ENCODE measurements around the gene SSX4B. TPM values are rescaled to one million over a fixed set of nuclear protein-coding genes. Genes with fewer than 3 reads are reported as not detected.

SSX4B gene, protein sequence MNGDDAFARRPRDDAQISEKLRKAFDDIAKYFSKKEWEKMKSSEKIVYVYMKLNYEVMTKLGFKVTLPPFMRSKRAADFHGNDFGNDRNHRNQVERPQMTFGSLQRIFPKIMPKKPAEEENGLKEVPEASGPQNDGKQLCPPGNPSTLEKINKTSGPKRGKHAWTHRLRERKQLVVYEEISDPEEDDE
- not detected for total RNA-seq

DNA sequence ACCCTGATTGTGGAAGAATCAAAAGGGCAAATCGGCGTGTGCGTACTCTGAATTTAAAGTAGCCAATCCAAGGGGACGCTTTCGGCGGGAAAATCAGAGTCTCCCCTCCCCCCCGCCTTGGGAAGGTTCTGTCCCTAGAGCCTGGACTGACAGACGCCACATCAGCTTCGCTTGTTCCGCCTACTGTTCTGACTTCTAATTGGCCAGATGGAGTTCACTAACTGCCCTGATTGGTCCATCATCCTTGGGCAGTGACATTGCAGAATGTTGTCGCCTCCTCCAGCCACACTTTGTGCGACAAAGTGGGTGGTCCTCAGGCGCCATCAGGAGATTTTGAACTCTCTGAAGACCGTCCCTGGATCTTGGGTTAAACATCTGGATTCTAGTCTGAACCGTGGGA lies at the start of gene SSX4B:
Gene SSX4B (minus strand): TSS at position 101 of the 400 bp plus-strand sequence. CDS start 588 bp downstream, outside the sequence.

DNA sequence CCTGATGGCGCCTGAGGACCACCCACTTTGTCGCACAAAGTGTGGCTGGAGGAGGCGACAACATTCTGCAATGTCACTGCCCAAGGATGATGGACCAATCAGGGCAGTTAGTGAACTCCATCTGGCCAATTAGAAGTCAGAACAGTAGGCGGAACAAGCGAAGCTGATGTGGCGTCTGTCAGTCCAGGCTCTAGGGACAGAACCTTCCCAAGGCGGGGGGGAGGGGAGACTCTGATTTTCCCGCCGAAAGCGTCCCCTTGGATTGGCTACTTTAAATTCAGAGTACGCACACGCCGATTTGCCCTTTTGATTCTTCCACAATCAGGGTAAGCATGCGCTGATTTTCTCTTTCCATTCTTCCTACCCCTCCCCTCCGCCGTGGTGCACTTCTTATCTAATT lies 28.5 kb downstream of the SSX4B start, which contains the start of gene SSX4:
Gene SSX4 (plus strand): TSS at position 301 of the 400 bp plus-strand sequence. CDS start 515 bp downstream, outside the sequence.

DNA sequence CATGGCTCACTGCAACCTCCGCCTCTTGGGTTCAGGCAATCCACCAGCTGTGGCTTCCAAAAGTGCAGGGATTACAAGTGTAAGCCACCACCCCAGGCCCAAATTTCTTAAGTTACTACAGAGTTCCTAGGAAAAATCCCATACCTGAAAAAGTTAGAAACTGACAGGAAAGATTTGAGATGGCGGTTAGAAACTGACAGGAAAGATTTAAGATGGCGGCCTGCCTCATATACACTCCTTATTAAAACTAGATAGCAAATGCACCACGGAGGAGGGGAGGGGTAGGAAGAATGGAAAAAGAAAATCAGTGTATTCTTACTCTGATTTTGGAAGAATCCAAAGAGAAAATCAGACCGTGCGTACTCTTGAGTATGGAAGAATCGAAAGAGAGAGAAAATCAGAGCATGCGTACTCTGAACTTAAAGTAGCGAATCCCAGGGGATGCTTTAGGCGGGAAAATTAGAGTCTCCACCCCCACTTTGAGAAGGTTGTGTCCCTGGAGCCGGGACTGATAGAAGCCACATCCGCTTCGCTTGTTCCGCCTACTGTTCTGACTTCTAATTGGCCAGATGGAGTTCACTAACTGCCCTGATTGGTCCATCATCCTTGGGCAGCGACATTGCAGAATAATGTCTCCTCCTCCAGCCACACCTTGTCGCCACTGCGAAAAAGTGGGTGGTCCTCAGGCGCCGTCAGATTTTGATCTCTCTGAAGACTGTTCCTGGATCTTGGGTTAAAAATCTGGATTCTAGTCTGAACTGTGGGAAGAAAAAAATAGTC lies 55.3 kb downstream of the SSX4B start, which contains the start of gene SSX3:
Gene SSX3 (minus strand): TSS at position 389 of the 780 bp plus-strand sequence. CDS start 1,454 bp downstream, outside the sequence.

Other genes with a start within 250 kb of the SSX4B start
- not detected for gene SSX5, start 215.2 kb downstream of the SSX4B start, total RNA-seq
- not detected for gene SSX1, start 156.6 kb downstream of the SSX4B start, total RNA-seq
- gene SSX3, start 55.3 kb downstream of the SSX4B start, total RNA-seq: not detected
- not detected for gene SSX4, start 28.4 kb downstream of the SSX4B start, total RNA-seq
- 103 TPM for gene SLC38A5, start 58.3 kb upstream of the SSX4B start, total RNA-seq
- 59.1 TPM for gene FTSJ1, start 64.2 kb upstream of the SSX4B start, total RNA-seq
- gene PORCN, start 97.0 kb upstream of the SSX4B start, total RNA-seq: 13.7 TPM
- gene EBP, start 109.8 kb upstream of the SSX4B start, total RNA-seq: 21.9 TPM
- 10.0 TPM for gene TBC1D25, start 127.8 kb upstream of the SSX4B start, total RNA-seq
- 124 TPM for gene RBM3, start 162.5 kb upstream of the SSX4B start, total RNA-seq
- 83.1 TPM for gene WDR13, start 185.5 kb upstream of the SSX4B start, total RNA-seq